NCI-H1417 (cell line): ENCODE results near the gene NDC80.
A peak's percentile ranks its signal among the peaks of the same experiment; 100 is the strongest.

Experiments used
- DNase-seq, 3 experiments: peaks; one replicate each; lab custom pipeline; 2025; lab: John Stamatoyannopoulos, UW

The NDC80 gene

GRCh38 chr18:2571200-2572170, at the start of gene NDC80, which contains the start of gene METTL4:
NDC80 (plus strand) TSS chr18:2571557; CDS start chr18:2572986, 1,429 bp downstream.
METTL4 (minus strand) TSS chr18:2571505; CDS start chr18:2567216, 4,289 bp downstream.
- DNase-seq = peak; percentile 89 to 98 (median 94)

- peak in 2 of 3 experiments; percentile 43 to 64 for DNase-seq
Observed at GRCh38 chr18:2522112-2522511, 49.2 kb upstream of the NDC80 start.

- DNase-seq = peak in 2 of 3 experiments; percentile 17 to 56
Observed at GRCh38 chr18:2524794-2525198, 46.6 kb upstream of the NDC80 start.

- peak in 1 of 3 experiments; percentile 7 for DNase-seq
Observed at GRCh38 chr18:2526329-2526728, 45.0 kb upstream of the NDC80 start.

GRCh38 chr18:2529154-2529553, 42.2 kb upstream of the NDC80 start:
- no peak for DNase-seq

GRCh38 chr18:2531751-2532150, 39.6 kb upstream of the NDC80 start:
- no peak for DNase-seq

- no peak for DNase-seq
Observed at GRCh38 chr18:2532797-2533196, 38.6 kb upstream of the NDC80 start.

- no peak for DNase-seq
Observed at GRCh38 chr18:2534906-2535305, 36.5 kb upstream of the NDC80 start.

GRCh38 chr18:2535419-2535910, 35.9 kb upstream of the NDC80 start:
- DNase-seq = no peak

- DNase-seq = no peak
Observed at GRCh38 chr18:2536063-2536462, 35.3 kb upstream of the NDC80 start.

- DNase-seq = no peak
Observed at GRCh38 chr18:2536493-2536892, 34.9 kb upstream of the NDC80 start.

GRCh38 chr18:2537296-2537695, 34.1 kb upstream of the NDC80 start:
- no peak for DNase-seq

- DNase-seq = no peak
Observed at GRCh38 chr18:2538236-2538635, 33.1 kb upstream of the NDC80 start.

- DNase-seq = peak in 1 of 3 experiments; percentile 24
Observed at GRCh38 chr18:2538844-2539243, 32.5 kb upstream of the NDC80 start.

GRCh38 chr18:2540575-2540974, 30.8 kb upstream of the NDC80 start:
- DNase-seq = no peak

GRCh38 chr18:2541925-2542563, 29.3 kb upstream of the NDC80 start:
- peak in 2 of 3 experiments; percentile 37 to 59 for DNase-seq

GRCh38 chr18:2545155-2545554, 26.2 kb upstream of the NDC80 start:
- DNase-seq = no peak

GRCh38 chr18:2547477-2548087, 23.8 kb upstream of the NDC80 start:
- peak; percentile 16 to 74 (median 34) for DNase-seq

GRCh38 chr18:2549462-2549861, 21.9 kb upstream of the NDC80 start:
- no peak for DNase-seq

- DNase-seq = no peak
Observed at GRCh38 chr18:2551425-2551824, 19.9 kb upstream of the NDC80 start.

- DNase-seq = no peak
Observed at GRCh38 chr18:2554696-2555095, 16.7 kb upstream of the NDC80 start.

- no peak for DNase-seq
Observed at GRCh38 chr18:2555895-2556294, 15.5 kb upstream of the NDC80 start.
